Fibroblast of pulmonary artery (primary cell): ENCODE data around the gene FLOT2.
"Not testable (repeated sequence)": the region's sequence is repeated elsewhere in the genome, so short reads cannot be mapped to it uniquely, and the experiment has no call there.

ENCODE experiments used
- DNase-seq: peaks from one replicate; pipeline ENCODE4 v3.0.0-alpha.2; 2010; ENCODE audit warnings: low read depth
- H3K4me3 ChIP-seq: replicated peaks from 2 replicates; pipeline ENCODE4 v1.5.1; 2011; ENCODE audit warnings: low read depth, mild to moderate bottlenecking, control low read depth, low read length, moderate library complexity
- CTCF ChIP-seq: IDR thresholded peaks from 2 replicates; pipeline ENCODE4 v1.5.1; 2011; ENCODE audit warnings: mild to moderate bottlenecking, control low read depth, low read length, inconsistent platforms; ENCODE audit errors: missing control alignments

Gene FLOT2

GRCh38 chr17:28842282-28843012, 55.1 kb downstream of the FLOT2 start, which contains the start of gene FAM222B:
FAM222B (minus strand) TSS chr17:28842790; CDS start chr17:28766667, 76,123 bp downstream.
- DNase-seq: peak; percentile 83
- no peak for TF ChIP-seq CTCF
- H3K4me3 ChIP-seq: peak within 1 kb of the TSS; percentile 98

GRCh38 chr17:28841901-28842281, 55.6 kb downstream of the FLOT2 start:
- no peak for DNase-seq
- H3K4me3 ChIP-seq: peak overlapping the region; percentile 98
- TF ChIP-seq CTCF: no peak

GRCh38 chr17:28839221-28839620, 58.3 kb downstream of the FLOT2 start:
- H3K4me3 ChIP-seq: no peak overlapping the region
- DNase-seq: peak; percentile 15
- no peak for TF ChIP-seq CTCF

- not testable (repeated sequence) for H3K4me3 ChIP-seq, DNase-seq
These were observed 61.0 kb downstream of the FLOT2 start for GRCh38 chr17:28836541-28836940.

- no peak for DNase-seq
These were observed 63.1 kb downstream of the FLOT2 start for GRCh38 chr17:28834420-28834819.

More at GRCh38 chr17:28834420-28834819, 63.1 kb downstream of the FLOT2 start:
- no peak overlapping the region for H3K4me3 ChIP-seq
- no peak for TF ChIP-seq CTCF
